ENCODE data around the gene TAF1.
"Not testable (repeated sequence)": the region's sequence is repeated elsewhere in the genome, so short reads cannot be mapped to it uniquely, and the experiment has no call there.

TAF1 gene

GRCh38 chrX:71439896-71440295 is 73.7 kb downstream of the TAF1 start:
- no peak for DNase-seq

- DNase-seq: no peak
Measured at GRCh38 chrX:71440401-71440800, 74.2 kb downstream of the TAF1 start.

DNA sequence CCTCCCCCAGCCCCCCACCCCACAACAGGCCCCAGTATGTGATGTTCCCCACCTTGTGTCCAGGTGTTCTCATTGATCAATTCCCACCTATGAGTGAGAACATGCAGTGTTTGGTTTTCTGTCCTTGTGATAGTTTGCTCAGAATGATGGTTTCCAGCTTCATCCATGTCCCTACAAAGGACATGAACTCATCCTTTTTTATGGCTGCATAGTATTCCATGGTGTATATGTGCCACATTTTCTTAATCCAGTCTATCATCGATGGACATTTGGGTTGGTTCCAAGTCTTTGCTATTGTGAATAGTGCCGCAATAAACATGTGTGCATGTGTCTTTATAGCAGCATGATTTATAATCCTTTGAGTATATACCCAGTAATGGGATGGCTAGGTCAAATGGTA is 75.7 kb downstream of the TAF1 start:
- DNase-seq: not testable (repeated sequence)

- DNase-seq: no peak
Measured at GRCh38 chrX:71450433-71451106, 84.4 kb downstream of the TAF1 start.

DNA sequence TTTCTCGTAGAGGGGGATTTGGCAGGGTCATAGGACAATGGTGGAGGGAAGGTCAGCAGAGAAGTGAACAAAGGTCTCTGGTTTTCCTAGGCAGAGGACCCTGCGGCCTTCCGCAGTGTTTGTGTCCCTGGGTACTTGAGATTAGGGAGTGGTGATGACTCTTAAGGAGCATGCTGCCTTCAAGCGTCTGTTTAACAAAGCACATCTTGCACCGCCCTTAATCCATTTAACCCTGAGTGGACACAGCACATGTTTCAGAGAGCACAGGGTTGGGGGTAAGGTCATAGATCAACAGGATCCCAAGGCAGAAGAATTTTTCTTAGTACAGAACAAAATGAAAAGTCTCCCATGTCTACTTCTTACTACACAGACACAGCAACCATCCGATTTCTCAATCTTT is 85.4 kb downstream of the TAF1 start:
- not testable (repeated sequence) for DNase-seq

DNA sequence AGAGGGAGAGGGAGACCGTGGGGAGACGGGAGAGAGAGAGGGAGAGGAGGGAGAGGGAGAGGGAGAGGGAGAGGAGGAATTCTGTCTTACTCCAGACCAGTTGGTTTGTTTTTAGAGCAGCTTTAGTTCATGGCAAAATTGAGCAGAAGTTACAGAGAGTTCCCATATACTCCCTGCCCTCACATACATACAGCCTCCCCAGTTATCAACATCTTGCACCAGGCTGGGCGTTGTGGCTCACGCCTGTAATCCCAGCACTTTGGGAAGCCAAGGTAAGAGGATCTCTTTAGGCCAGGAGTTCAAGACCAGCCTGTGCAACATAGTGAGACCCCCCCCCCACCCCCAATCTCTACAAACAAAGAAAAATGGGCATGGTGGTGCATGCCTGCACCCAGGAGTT is 86.9 kb downstream of the TAF1 start:
- no peak for DNase-seq

DNA sequence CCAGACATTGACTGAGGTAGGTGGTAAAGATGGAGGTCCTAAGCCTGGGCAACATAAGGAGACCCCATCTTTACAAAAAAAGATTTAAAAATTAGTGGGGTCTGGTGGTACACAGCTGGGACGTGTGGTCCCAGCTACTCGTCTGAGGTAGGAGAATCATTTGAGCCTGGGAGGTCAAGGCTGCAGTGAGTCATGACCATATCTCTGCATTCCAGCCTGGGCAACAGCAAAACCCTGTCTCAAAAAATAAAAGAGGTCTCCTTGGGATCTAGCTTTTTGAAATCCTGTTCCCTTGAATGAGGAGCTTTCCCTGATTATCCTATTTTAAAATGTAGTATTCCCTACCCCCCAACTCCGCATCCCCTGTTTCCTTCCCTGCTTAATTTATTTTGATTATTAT is 88.1 kb downstream of the TAF1 start:
- DNase-seq: no peak

- DNase-seq: no peak
Measured at GRCh38 chrX:71458866-71459265, 92.7 kb downstream of the TAF1 start.

DNA sequence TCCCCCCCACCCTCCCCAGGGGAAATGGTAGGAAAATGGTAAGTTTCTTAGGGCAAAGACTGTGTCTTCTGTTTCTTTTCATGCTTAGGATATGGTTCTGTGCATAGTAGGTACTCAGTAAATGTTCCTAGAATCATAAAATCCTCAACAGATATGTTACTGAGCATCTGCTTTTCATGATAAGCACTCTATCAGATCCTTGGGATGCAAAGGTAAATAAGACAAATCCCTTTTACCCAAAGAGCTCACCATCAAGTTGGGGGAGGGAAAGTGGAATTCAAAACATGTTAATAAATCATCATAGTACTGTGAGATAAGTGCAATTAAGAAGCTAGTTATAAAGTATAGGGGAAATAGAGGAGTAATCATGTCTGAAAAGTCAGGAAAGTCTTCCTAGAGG is 98.8 kb downstream of the TAF1 start:
- no peak for DNase-seq

GRCh38 chrX:71466979-71467523 is 100.9 kb downstream of the TAF1 start:
- DNase-seq: no peak

- no peak for DNase-seq
Measured at GRCh38 chrX:71475785-71476540, 109.8 kb downstream of the TAF1 start.

- DNase-seq: no peak
Measured at GRCh38 chrX:71482228-71482958, 116.2 kb downstream of the TAF1 start.

DNA sequence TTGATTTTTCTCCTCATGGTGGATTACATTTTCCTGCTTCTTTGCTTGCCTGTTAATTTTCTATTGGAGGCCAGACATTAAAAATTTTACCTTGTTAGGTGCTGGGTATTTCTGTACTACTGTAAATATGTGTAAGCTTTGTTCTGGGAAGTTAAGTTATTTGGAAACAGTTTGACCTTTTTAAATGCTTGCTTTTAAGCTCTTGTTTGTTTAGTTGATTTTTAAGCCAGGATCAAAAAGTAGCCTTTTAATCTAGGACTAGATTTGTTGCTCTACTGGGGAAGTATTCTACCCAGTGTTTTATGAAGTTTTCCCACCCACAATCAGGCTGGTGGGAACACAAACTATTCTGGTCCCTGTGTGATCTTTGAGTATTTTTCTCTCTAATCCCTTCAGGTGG is 121.7 kb downstream of the TAF1 start:
- DNase-seq: no peak

GRCh38 chrX:71489540-71489939 is 123.4 kb downstream of the TAF1 start:
- DNase-seq: no peak

- DNase-seq: no peak
Measured at GRCh38 chrX:71492231-71493065, 126.3 kb downstream of the TAF1 start.

GRCh38 chrX:71493111-71493613 is 127.0 kb downstream of the TAF1 start:
- DNase-seq: no peak

DNA sequence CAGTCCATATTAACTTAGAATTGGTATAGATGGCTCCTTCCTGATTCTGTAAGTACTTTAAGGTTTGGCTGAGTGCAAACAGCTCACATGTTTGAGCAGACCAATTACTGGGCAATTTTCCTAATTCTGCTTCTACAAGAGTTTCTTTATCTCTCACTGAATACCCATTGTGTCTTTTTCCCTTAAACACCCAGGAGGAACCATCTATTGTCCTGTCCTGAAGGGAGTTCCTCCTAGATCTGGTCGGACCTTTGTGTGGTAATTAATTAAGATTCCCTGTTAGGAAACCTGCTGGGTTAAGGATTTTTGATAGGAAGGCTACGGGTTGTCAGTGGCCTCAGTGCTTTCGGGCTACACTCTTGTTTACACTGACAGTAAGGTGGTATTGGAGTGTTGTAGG is 129.8 kb downstream of the TAF1 start:
- not testable (repeated sequence) for DNase-seq

GRCh38 chrX:71496476-71496875 is 130.3 kb downstream of the TAF1 start:
- no peak for DNase-seq

DNA sequence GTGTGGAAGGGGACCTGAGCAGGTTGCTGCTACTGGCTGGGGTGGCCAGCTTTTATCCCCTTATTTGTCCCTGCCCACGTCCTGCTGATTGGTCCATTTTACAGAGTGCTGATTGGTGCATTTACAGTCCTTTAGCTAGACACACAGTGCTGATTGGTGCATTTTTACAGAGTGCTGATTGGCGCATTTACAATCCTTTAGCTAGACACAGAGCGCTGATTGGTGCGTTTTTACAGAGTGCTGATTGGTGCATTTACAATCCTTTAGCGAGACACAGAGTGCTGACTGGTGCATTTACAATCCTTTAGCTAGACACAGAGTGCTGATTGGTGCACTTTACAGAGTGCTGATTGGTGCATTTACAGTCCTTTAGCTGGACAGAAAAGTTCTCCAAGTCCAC is 135.9 kb downstream of the TAF1 start:
- not testable (repeated sequence) for DNase-seq

DNA sequence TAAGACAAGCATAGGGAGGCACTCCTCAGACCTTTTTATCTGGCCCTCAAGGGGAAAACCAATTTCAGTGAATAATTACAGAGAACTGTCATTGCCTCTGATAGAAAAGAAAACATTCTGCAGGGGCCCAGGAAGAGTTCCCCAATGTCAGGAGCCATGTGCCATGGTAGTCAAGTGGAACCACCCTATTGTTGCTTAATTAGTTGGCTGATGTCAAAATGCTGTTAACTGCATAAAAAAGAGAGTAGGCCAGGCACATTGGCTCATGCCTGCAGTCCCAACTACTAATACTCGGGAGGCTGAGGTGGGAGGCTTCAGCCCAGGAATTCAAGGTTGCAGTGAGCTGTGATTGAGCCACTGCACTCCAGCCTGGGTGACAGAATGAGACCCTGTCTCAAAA is 138.2 kb downstream of the TAF1 start:
- no peak for DNase-seq

DNA sequence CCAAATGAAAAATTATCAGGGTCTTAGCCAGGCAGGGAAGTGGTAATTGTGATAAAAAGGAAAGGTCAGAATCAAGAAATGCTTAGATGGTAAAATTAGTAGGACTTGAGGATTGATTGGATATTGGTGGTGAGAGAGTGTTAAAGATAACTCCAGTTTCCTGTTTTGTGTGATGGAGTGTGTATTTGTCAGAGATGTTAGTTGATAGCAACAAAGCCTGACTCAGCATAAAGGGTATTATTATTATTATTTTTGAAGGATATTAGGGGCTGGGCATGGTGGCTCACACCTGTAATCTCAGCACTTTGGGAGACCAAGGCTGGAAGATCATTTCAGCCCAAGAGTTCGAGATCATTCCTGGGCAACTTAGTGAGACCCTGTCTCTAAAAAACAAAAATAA is 143.1 kb downstream of the TAF1 start:
- DNase-seq: no peak

- no peak for DNase-seq
Measured at GRCh38 chrX:71510161-71510560, 144.0 kb downstream of the TAF1 start.

DNA sequence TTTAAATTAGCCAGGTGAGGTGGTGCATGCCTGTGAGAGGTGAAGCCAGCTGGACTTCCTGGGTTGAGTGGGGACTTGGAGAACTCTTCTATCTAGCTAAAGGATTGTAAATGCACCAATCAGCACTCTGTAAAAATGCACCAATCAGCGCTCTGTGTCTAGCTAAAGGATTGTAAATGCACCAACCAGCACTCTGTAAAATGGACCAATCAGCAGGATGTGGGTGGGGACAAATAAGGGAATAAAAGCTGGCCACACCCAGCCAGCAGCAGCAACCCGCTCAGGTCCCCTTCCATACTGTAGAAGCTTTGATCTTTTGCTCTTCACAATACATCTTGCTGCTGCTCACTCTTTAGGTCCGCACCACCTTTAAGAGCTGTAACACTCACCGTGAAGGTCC is 147.6 kb downstream of the TAF1 start:
- DNase-seq: not testable (repeated sequence)
